HUDEP-2 (cell line): ENCODE data around the gene CANT1.
A peak's percentile ranks its signal among the peaks of the same experiment; 100 is the strongest.

ENCODE experiments used
- DNase-seq, 76 experiments: peaks; one replicate each; lab custom pipeline; 2025; ENCODE audit not compliant: unreplicated experiment in 76 of 76; lab: John Stamatoyannopoulos, UW

CANT1 gene

GRCh38 chr17:78998311-78999055 is 11.1 kb downstream of the CANT1 start:
- DNase-seq = peak in 23 of 76 experiments; percentile 9 to 49 (median 23)

- no peak for DNase-seq
These were observed 11.7 kb downstream of the CANT1 start for GRCh38 chr17:78997881-78998280.

GRCh38 chr17:78997231-78997741 is 12.3 kb downstream of the CANT1 start:
- no peak for DNase-seq

- DNase-seq = no peak
These were observed 12.8 kb downstream of the CANT1 start for GRCh38 chr17:78996781-78997201.

GRCh38 chr17:78995761-78996451 is 13.7 kb downstream of the CANT1 start:
- peak in 3 of 76 experiments; percentile 1 to 26 (median 13) for DNase-seq

- DNase-seq = no peak
These were observed 14.4 kb downstream of the CANT1 start for GRCh38 chr17:78995022-78995760.

GRCh38 chr17:78993981-78994671 is 15.4 kb downstream of the CANT1 start:
- DNase-seq = no peak

- peak in 34 of 76 experiments; percentile 3 to 60 (median 26) for DNase-seq
These were observed 16.2 kb downstream of the CANT1 start for GRCh38 chr17:78993241-78993956.

- peak in 9 of 76 experiments; percentile 4 to 37 (median 11) for DNase-seq
These were observed 16.9 kb downstream of the CANT1 start for GRCh38 chr17:78992542-78993212.

- no peak for DNase-seq
These were observed 17.5 kb downstream of the CANT1 start for GRCh38 chr17:78991906-78992532.

- DNase-seq = no peak
These were observed 18.4 kb downstream of the CANT1 start for GRCh38 chr17:78991017-78991738.

- DNase-seq = no peak
These were observed 19.1 kb downstream of the CANT1 start for GRCh38 chr17:78990349-78991016.

- peak in 5 of 76 experiments; percentile 2 to 27 (median 13) for DNase-seq
These were observed 21.4 kb downstream of the CANT1 start for GRCh38 chr17:78988152-78988551.

- DNase-seq = no peak
These were observed 22.8 kb downstream of the CANT1 start for GRCh38 chr17:78986649-78987328.

GRCh38 chr17:78986048-78986648 is 23.4 kb downstream of the CANT1 start:
- peak in 14 of 76 experiments; percentile 3 to 38 (median 15) for DNase-seq

- DNase-seq = no peak
These were observed 24.2 kb downstream of the CANT1 start for GRCh38 chr17:78985395-78985794.
